Activated CD8-positive, alpha-beta memory T cell treated with anti-CD3 and anti-CD28 coated beads, Interleukin-2, amount 50 U/mL, for 24 hours (primary cell): ENCODE results near the gene BSG.

Source experiments
- DNase-seq: peaks from one replicate; pipeline ENCODE4 v3.0.0-alpha.2; 2020; ENCODE audit errors: extremely low read depth

Gene BSG

DNA sequence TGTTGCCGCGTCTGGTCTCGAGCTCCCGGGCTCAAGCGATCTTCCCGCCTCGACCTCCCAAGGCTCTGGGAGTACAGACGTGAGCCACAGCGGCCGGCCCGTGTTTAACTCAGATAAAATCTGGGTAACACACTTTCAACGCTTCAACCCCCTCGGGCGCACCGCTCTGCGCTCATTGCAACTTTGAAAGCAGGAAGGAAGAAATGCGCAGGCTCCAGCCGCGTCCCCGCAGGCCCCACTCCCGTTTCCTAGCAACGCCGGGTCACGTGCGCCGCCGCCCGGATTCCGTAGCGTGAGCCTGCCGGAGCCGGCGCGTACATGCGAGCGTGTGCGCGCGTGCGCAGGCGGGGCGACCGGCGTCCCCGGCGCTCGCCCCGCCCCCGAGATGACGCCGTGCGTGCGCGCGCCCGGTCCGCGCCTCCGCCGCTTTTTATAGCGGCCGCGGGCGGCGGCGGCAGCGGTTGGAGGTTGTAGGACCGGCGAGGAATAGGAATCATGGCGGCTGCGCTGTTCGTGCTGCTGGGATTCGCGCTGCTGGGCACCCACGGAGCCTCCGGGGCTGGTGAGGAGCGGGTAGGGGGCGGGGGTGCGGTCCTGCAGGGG lies at the start of gene BSG:
Gene BSG, plus strand, starts transcription at position 457 of the 603 bp plus-strand sequence. Its CDS starts 39 bp downstream, at position 496.
- DNase-seq: peak; percentile 97

DNA sequence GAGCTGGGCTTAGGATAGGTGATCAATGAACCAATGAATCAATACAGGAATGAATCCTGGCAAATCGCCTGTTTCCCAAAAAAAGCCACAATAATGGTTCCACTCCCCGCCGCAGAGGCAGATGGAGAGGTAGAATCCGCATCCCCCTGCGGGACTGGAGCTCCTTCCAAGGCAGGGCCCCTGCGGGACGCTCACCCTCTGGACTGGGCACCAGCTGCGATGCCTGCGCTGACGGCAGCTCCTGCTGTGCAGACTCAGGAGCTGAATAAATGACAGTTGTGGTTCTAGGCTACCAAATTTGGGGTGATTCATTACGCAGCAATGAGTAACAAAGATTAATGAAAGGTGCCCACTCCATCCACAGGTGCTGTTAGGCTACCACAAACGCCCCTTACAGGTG lies 49.7 kb upstream of the BSG start:
- no peak for DNase-seq

DNA sequence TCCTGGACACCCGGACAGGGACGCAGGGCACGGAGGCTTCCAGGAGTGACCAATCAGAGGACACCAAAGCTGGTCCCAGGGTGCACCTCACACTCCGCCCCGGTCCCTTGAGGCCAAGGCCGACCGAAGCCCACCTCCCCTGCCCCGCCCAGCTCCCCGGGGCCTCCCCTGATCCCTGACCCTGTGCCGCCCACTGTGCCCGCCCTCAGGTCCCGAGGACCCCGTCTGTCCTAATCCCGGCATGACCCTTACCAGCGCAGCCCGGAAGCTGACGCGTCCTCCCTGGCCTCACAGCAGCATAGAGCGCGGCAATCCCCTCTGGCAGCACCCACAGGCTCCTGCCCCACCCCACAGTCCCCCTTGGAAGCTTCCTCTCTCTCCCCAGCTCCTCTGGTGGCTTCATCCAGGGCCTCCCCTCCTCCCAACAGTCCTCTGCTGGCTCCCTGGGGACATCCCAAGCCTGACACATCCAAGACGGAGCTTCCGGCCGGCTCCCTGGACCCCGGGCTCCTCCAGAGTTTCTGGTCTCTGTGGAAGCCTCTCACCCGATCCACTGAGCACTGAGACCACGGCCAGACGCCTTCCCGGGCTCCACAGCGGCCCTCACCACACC lies 48.2 kb upstream of the BSG start:
- DNase-seq: no peak

DNA sequence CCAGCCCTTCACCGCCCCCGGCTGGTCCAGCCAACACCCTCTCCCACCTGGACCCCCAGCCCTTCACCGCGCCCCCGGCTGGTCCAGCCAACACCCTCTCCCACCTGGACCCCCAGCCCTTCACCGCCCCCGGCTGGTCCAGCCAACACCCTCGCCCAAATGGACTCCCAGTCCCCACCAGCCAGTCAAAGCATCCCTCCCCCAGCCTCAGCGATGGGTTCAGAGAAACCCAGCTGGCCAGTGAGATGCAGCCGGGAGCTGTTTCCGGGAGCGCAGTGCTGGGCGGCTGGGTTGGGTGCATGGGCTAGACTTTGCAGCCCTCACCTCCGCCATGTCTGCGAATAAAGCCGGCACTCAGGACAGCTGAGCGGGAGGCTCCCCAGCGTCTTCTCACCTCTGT lies 47.4 kb upstream of the BSG start:
- DNase-seq: no peak

DNA sequence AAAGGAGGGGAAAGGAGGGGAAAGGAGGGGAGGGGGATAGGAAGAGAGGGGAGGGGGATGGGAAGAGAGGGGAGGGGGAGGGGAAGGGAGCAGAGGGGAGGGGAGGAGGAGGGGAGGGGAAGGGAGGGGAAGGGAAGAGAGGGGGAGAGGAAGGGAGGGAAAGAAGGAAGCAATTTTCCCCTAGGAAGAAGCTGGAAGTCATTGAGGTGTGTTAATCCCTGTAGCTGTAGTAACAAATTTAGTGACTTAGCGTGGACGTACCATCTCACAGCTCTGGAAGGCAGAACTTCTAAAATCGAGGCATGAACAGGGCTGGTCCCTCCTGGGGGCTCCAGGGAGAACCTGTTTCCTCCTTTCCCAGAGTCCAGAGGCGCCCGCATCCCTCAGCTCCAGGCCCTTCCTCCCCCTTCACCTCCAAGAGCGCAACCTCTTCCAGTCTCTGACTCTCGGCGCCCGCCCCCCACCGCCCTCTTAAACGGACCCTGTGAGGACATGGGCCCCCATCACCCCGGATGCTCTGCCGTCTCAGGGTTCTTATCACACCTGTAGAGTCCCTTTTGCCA lies 46.5 kb upstream of the BSG start:
- DNase-seq: no peak

DNA sequence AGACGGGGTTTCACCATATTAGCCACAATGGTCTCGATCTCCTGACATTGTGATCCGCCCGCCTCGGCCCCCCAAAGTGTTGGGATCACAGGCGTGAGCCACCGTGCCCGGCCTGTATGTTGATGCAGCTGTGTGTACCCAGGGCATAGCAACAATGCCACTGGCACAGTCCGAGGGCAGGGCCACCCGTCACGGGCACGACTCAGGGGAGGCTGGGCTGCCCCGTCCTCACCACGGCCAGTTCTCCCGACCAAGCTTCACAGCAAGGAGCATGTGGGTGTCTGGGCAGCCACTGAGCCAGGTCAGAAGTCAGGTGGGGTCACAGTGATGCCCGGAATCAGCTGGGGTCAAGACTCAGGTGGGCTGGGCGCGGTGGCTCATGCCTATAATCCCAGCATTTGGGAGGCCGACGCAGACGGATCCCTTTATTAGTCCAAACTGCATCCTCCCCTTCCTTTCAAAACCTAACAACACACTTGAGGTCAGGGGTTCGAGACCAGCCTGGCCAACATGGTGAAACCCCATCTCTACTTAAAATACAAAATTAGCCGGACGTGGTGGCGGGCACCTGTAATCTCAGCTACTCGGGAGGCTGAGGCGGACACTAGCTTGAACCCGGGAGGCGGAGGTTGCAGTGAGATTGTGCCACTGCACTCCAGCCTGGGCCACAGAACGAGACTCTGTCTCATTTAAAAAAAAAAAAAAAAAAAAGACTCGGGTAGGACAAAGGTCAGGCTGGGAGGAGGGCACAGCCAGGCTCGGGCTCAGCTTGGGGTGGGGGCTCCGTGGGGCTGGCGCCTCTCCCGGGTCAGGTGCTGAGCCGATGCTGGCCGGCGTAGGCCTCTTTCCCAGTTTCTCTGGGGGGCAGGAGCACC lies 42.0 kb upstream of the BSG start:
- no peak for DNase-seq

DNA sequence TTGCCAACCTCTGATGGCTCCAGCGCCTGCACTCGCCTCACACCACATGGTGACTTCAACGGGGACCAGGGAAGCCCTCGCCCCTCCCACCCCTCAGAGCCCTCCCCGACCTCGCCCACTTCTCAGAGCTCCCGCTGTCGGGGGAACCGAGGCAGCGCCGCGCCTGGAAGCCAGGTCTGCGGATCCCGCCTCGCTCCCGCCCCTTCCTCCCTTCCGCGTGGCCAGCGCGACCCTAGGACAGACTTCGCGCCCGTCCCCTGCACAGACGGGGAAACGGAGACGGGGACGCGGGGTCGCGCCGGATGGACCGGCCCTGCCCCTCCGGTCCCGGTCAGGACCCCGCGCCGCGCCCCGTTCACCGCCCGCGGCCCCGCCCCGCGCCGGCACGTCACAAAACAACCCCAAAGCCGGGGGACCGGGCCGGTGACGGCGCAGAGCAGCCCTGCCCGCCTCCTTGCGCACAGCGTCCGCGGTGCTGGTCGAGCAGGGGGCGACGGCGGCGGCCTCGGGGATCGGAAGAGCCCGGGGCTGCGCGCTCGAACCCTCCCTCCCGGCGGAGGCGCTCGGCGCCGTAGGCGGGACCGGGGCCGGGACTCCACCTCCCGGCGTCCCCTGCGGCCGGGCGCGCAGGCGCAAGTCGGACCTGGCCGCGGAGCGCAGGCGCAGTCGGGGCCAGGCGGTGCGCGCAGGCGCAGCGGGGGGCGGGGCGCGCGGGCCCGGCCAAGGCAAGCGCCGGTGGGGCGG lies 41.2 kb upstream of the BSG start:
- peak; percentile 57 for DNase-seq

DNA sequence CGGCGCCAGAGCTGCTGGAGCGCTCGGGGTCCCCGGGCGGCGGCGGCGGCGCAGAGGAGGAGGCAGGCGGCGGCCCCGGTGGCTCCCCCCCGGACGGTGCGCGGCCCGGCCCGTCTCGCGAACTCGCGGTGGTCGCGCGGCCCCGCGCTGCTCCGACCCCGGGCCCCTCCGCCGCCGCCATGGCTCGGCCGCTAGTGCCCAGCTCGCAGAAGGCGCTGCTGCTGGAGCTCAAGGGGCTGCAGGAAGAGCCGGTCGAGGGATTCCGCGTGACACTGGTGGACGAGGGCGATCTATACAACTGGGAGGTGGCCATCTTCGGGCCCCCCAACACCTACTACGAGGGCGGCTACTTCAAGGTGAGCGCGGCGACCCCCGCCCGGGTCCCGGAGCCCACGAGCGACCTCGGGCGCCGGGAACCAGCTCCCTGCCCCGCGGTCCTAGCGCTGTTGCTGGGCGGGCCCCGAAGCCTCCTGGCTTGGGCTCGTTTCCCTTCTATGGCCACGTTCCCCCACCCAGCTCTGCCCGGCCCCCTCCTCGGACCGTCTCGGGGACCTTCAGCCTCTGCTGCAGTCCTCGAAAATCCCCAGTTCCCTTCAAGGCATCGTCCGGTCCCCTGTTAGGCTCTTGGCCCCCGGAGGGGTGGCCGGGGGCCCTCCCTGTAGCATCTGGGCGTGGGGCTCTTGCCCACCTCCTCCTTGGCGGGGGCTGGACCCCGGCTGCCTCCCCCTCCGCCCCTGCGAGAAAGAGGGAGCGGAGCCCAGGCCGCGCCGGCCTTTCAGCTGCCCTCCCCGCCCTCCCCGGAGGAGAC lies 40.4 kb upstream of the BSG start, which contains the start of gene CDC34:
Gene CDC34, plus strand, starts transcription at position 8 of the 808 bp plus-strand sequence. Its CDS starts 172 bp downstream, at position 180.
- no peak for DNase-seq

DNA sequence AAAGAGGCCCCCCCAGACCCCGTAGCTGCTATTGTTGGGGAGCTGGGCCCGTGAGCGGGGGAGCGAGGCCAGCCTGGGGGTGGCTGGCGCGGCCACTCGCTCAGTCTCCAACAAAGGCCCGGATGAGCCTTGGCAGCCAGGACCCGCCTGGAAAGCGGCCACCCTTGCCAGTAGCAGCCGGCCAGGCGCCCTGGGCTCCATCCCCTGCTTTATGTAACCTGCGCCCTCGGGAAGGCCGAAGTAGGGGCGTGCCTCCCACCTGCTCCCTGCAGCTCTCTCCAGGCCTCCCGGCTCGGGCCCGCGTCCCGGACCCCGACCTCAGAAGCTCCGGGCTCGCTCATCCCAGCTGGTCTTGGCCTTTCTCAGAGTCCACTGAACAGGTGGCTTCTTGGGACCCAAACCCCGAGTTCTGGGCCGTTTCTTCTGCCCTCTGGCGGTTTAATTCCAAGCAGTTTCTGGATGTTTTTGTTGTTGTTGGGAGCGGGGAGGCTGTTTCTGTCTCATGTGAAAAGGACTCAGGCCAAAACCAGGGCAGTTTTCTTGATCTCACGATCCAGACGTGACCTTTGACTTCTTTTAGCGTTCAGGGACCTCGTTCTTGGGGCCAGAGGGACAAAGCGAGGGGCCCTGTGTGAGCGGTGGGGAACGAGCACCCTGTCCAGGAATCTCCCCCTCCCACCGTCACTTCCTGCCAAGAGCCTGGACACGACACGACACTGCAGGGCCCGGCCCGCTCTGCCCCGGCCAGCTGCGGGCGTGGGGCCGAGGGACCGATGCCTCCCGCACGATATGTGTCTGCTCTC lies 39.6 kb upstream of the BSG start:
- no peak for DNase-seq

DNA sequence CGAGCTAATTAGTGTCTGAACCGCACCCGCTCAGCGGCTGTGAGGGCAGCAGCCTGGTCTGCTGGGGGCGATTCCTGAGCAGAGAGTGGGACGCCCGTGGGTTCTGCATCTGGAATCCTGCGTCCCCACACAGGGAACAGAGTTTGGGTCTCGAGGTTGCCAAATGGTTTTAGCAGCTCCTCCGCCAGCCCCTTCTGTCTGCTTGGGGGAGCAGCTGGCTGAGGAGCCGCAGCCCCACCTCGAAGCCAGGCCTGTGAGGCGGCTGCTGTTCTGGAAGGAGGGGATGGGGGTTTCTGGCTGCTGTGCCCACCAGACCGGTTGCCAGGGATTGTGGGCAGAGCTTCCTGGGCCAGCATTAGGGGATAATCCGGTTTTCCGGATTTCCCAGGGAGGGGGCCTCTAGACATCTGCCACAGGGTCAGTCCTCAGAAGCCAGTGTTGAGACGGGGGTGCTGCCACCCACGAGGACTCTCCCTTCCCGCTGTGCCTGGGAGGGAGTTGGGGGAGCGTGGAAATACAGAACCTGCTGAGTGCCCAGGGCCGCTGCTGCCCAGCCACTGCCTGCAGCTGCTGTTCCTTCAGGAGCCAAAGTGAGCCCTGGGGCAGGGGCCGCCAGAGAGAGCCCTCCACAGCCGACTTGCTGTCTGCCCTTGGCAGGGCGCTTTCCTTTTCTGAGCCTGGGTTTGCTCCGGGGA lies 38.9 kb upstream of the BSG start:
- no peak for DNase-seq

DNA sequence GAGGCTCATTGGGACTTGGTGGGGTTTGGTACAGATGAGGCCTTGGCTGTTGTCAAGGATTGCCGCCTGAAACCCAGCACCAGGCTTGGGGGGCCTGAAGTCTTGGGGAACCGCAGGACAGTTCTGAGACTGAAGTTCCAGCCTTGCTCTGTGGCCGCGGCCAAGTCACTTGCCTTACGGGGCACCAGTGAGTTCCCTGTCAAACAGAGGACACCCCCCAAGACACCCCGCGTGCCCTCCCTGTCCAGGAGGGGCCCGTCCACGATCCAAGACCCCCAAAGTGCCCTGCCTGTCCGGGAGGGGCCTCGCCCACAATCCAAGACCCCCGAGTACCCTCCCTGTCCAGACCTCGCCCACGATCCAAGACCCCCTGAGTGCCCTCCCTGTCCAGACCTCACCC lies 38.3 kb upstream of the BSG start:
- no peak for DNase-seq

DNA sequence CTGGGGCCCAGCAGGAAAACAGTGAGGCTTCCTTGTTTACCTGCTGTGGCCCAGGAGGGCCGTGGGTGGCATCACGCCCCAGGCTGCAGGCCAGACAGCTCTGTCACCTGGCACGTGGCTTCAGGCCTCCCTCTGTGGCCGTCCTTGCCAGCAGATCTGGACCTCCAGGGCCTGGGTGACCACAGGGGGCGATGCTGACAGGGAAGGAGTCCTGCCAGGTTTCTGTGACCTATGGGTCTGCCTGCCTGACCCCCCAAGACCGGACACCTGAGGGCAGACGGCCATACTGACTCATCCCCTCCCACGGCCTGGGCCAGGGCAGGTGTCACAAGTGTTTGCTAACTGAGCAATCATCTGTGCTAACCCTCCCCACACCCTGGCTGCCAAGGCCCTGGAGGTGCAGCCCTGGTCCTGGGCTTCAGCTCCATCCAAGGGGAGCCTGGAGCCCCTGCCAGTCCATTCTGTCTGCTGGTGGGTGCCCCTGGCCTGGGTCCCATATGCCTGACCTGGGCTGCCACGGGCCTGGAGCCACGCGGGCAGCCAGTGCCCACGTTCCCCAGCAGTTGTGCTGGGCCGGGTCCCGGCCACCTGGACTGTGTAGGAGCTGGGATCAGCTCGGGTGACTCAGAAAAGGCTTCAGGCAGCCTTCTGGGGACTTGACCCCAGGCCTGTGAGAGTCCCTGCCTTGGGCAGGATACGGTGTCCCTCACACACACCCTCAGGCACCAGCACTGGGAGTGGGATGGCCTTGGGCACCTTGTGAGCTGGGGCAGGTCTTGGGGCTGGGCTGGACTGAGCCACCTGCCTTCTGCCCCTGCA lies 37.2 kb upstream of the BSG start:
- no peak for DNase-seq

DNA sequence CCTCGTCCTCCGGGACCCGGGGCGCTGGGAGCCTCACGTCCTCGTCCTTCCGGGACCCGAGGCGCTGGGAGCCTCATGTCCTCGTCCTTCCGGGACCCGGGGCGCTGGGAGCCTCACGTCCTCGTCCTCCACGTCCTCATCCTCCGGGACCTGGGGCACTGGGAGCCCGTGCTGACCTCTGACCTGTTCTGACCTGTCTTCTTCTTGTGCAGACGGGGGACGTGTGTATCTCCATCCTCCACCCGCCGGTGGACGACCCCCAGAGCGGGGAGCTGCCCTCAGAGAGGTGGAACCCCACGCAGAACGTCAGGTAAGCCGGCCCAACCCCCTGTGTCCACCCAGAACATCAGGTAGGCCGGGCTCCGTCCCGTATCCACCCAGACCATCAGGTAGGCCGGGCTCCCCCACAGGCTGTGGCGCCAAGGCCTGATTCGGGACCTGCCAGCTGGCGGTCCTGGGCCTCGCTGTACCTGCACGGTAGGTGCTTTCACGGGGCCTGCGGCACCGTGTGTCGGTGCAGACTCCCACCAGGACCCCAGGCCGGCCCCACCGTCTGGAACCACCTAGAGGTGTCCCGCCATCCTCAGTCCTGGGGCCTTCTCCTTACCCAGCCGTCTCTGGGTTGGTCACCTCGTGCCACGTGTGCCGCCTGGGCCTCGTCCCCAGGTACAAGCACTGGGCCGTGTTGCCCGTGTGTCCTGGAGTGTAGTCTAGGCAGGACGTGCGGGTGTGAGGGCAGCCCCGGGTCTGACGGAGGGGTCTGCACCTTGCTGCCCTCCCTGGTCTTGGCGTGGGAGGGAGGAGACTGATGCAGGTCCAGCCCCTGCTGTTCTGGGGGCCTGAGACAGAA lies 36.1 kb upstream of the BSG start:
- no peak for DNase-seq

DNA sequence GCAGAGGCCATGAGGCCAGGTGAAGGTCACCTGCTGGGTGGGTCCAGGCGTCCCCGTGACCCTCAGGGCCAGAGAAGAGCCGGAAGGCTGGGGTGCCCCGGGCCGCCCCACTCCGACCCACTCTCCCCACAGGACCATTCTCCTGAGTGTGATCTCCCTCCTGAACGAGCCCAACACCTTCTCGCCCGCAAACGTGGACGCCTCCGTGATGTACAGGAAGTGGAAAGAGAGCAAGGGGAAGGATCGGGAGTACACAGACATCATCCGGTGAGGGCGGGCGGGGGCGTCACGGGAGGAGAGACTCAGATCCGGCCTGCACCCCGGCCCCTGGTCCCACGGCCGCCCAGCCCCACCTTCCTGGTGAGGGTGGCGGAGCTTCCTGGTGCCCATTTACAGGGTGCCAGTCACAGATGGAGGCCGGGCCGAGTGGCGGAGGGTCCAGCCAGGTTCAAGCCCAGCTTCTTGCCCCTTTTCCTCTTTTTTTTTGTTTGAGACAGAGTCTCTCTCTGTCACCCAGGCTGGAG lies 35.5 kb upstream of the BSG start:
- DNase-seq: no peak

DNA sequence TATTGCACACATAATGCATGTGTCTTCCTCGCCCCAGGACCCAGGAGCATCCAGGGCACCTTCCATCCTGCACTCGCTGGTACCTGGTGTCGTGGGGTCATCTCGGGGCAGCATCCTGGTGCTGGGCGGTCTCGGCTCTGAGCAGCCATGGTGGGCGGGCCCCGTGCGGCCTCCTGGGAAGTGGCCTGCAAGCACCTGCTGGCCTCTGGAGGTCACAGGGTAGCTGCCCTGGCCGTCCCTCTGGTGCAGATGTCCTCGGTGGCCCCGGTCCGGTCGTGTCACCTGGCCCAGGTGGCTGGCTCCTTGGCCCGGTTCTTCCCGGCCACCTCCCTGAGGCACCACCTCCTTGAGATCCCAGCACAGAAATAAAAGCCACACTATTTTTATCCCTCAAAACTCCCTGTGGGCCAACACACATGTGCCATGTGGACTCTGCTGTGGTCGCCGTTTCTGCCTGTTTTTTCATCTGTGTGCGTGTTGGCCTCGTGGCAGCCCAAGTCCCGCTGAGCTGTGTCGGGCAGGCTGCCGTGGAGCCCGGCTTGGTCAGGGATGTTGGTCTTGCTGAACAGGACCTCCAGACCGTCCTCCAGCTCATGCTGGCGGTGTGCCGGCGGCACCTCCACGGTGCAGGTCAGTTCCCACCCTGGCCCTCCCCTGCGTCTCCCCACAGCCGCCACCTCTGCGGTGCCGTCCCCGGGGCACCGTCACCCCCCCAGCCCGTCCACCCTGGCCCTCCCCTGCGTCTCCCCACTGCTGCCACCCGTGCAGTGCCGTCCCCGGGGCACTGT lies 33.6 kb upstream of the BSG start:
- no peak for DNase-seq

DNA sequence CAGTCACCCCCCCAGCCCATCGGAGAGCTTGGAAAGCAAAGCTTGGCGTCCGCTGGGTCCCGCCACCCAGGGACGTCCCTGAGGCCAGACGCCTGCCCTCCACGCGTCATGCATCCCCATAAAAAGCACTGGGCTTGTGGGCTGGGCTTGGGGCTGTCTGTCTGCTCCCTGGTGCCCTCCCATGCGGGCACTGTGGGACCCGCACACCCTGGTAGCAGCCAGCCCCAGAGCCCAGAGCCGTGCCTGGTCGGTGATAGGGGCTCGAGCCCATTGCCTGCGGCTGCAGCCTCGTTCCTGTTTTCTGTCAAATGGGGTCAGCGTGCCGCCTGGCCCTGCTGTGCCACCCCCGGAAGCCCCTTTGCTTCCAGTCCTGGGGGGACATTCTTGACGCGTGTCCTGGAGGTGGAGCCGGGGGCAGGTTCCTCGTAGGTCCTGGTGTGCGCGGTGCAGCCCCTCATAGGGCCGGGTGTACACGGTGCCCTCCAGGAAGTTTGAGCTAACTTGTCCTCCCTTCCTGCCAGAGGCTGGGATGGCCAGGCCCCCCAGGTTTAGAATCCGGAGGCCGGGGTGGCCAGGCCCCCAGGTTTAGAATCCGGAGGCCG lies 32.9 kb upstream of the BSG start:
- DNase-seq: no peak
